Osteocyte (in vitro differentiated cells): ENCODE data around the gene ADAMTS7. TPM values are rescaled to one million over a fixed set of nuclear protein-coding genes. Genes with fewer than 3 reads are reported as not detected.
"Not testable (repeated sequence)": the region's sequence is repeated elsewhere in the genome, so short reads cannot be mapped to it uniquely, and the experiment has no call there.

Experiments
- DNase-seq: peaks from one replicate; pipeline ENCODE4 v3.0.0; 2021; ENCODE audit warnings: mixed read lengths; ENCODE audit not compliant: unreplicated experiment; ENCODE audit errors: extremely low spot score
- H3K27ac Mint-ChIP-seq: one replicate; pipeline ENCODE4 v1.8.0; 2021; ENCODE audit warnings: mild to moderate bottlenecking, mixed read lengths; ENCODE audit not compliant: unreplicated experiment
- H3K27me3 Mint-ChIP-seq: one replicate; pipeline ENCODE4 v1.8.0; 2021; ENCODE audit warnings: mixed read lengths; ENCODE audit not compliant: unreplicated experiment
- H3K36me3 Mint-ChIP-seq: one replicate; pipeline ENCODE4 v1.8.0; 2021; ENCODE audit warnings: mixed read lengths; ENCODE audit not compliant: unreplicated experiment
- H3K4me1 Mint-ChIP-seq: one replicate; pipeline ENCODE4 v1.8.0; 2021; ENCODE audit warnings: mixed read lengths; ENCODE audit not compliant: unreplicated experiment
- H3K4me3 Mint-ChIP-seq: one replicate; pipeline ENCODE4 v1.8.0; 2021; ENCODE audit warnings: mild to moderate bottlenecking, moderate library complexity, mixed read lengths; ENCODE audit not compliant: unreplicated experiment
- H3K9me3 Mint-ChIP-seq: one replicate; pipeline ENCODE4 v1.8.0; 2021; ENCODE audit warnings: mixed read lengths; ENCODE audit not compliant: unreplicated experiment
- total RNA-seq: library from RNA; stranded (reverse); gene quantifications from 2 replicates; pipeline ENCODE4 v1.2.1, GENCODE V29; 2021
- TF ChIP-seq, protein P1 (sequence below): fragments of 200-600 bp; sonication (generic); IDR thresholded peaks from 2 replicates; pipeline ENCODE4 v1.5.0; 2021; ENCODE audit warnings: antibody characterized with exemption, mild to moderate bottlenecking, moderate library complexity

ADAMTS7 gene
- total RNA-seq, 1 donor from 2014 or later: 193 TPM

DNA sequence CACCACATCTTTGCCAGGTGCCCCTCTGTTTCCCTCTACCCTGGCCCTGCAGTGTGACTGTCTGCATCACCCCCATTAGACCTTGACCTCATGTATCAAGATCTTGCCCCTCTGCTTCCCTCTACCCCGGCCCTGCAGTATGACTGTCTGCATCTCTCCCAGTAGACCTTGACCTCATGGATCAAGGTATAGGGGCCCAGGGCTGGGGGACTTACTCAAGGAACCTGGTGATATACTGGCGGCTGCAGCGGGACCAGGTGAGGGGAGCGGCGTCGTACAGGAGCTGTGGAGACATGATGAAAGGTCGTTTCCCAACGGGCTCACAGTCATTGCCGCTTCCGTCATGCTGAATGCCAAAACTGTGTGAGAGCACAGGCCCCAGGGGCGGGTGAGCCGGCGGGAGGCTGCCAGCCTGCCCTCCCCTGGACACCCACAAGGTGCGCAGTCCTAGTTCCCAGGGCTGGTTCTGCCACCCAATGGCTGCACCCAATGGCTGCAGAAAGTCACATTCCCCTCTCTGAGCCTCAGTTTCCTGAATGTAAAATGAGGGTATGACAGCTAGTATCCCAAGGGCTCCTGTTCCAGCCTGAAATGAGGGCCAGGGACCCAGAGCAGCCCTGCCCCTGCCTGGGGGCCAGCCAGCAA, 23.1 kb downstream of the ADAMTS7 start:
- TF ChIP-seq, protein P1, sequence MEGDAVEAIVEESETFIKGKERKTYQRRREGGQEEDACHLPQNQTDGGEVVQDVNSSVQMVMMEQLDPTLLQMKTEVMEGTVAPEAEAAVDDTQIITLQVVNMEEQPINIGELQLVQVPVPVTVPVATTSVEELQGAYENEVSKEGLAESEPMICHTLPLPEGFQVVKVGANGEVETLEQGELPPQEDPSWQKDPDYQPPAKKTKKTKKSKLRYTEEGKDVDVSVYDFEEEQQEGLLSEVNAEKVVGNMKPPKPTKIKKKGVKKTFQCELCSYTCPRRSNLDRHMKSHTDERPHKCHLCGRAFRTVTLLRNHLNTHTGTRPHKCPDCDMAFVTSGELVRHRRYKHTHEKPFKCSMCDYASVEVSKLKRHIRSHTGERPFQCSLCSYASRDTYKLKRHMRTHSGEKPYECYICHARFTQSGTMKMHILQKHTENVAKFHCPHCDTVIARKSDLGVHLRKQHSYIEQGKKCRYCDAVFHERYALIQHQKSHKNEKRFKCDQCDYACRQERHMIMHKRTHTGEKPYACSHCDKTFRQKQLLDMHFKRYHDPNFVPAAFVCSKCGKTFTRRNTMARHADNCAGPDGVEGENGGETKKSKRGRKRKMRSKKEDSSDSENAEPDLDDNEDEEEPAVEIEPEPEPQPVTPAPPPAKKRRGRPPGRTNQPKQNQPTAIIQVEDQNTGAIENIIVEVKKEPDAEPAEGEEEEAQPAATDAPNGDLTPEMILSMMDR: no peak

DNA sequence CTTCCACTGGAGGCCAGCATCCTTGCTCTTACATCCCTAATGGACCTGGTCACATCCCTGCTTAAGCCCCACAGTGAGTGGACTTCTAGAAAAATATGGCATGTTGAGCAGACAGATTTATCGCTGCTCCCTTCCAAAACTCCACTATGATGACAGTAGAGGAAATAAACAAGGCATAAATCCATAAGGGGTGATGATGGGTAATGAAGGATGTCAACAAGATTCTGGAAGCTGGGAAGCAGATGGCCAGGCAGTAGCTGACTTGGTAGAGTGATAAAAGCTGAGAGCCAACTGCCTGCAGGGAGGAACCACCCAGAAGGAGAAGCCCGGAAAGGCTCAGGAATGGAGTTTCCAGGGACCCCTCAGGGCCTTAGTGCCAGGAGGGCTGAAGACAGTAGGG, 28.9 kb downstream of the ADAMTS7 start:
- H3K9me3 Mint-ChIP-seq, H3K27ac Mint-ChIP-seq, DNase-seq, H3K4me3 Mint-ChIP-seq, H3K27me3 Mint-ChIP-seq: not testable (repeated sequence)
- H3K4me1 Mint-ChIP-seq: peaks cover 13% of the 10 kb centered on the region
- peaks cover 42% of the 10 kb centered on the region for H3K36me3 Mint-ChIP-seq

More for the DNA sequence above, 23.1 kb downstream of the ADAMTS7 start:
- Mint-ChIP-seq H3K4me3 (no peak overlapping the region), H3K27me3 (no peaks in the 10 kb centered on the region), H3K27ac (no peak overlapping the region), H3K36me3 (peaks cover 61% of the 10 kb centered on the region), H3K4me1 (no peaks in the 10 kb centered on the region), H3K9me3 (peaks cover 4% of the 10 kb centered on the region)
- DNase-seq: no peak

DNA sequence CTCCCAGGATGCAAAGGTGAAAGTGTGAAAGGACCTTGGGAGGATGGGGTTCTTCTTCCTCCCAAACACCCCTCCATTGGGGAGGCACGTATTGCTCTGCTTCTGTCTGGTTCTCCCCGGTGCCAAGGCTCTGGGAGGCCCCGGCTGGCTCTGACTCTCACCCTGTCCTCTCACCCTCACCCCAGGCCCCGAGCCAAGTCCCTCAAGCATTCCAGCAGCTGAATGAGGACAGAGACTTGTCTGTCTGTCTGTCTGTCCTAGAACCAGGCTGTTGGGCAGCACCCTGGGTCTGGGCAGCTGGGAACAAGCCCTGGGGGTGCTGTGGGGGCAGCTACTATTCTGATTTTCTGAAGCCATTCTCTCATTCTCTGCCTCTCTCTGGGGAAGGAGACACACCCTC, 29.9 kb downstream of the ADAMTS7 start:
- H3K27me3 Mint-ChIP-seq: not testable (repeated sequence)

DNA sequence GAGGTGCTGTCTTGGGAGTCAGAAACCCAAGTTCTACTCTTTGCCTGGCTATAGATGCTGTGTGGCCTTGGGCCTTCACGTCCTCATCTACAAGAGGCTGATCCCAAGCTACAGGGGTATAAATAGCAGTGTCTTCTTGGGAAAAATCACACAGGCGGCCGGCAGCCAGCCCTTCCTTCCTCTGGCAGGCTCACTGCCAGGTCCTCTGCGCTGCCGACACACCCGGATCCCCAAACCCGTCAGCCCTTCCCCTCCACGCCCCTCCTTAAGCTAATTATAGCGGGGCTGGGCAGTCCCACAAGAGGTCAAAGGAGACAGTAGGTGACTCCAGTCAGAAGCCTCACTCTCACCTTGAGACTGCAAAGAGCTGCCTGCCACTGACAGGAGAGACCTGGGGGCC, 31.3 kb downstream of the ADAMTS7 start:
- H3K27ac Mint-ChIP-seq, H3K4me3 Mint-ChIP-seq, DNase-seq, H3K27me3 Mint-ChIP-seq, H3K9me3 Mint-ChIP-seq: not testable (repeated sequence)
- H3K4me1 Mint-ChIP-seq: peaks cover 16% of the 10 kb centered on the region
- peaks cover 24% of the 10 kb centered on the region for H3K36me3 Mint-ChIP-seq

More for the DNA sequence above, 29.9 kb downstream of the ADAMTS7 start:
- not testable (repeated sequence) for H3K9me3 Mint-ChIP-seq, DNase-seq, H3K27ac Mint-ChIP-seq, H3K4me3 Mint-ChIP-seq
- H3K4me1 Mint-ChIP-seq: peaks cover 13% of the 10 kb centered on the region
- peaks cover 35% of the 10 kb centered on the region for H3K36me3 Mint-ChIP-seq

DNA sequence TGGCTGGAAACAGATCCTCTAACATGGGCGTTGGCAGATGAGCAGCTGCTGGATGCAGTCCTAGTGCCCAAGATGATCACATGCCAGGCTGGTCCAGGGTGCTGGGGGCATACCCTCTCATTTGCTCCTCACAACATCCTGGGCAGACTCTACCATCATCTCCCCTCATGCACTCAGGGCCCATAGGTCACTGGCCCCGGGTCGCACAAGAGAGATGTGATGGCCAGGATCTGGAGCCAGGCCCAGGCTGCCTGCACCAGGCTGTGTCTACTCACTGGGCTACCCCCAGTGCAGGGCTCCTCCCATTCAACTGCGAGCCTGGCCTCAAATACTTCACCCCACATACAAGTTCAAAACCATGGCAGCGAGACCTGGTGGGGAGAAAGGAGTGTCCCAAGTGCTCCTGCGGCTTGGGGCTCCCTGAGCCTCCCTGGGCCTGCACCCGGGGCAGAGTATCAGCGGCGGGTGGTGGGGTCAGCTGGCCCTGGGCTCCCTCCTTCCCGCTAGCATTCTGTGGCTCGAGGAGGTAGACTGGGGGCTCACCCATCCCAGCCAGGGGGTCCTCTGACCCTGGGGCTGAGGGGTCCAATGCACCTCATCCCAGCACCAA, 32.0 kb downstream of the ADAMTS7 start:
- H3K27me3 Mint-ChIP-seq, H3K27ac Mint-ChIP-seq, H3K9me3 Mint-ChIP-seq, DNase-seq, H3K4me3 Mint-ChIP-seq: not testable (repeated sequence)
- H3K4me1 Mint-ChIP-seq: peaks cover 16% of the 10 kb centered on the region
- H3K36me3 Mint-ChIP-seq: peaks cover 17% of the 10 kb centered on the region

DNA sequence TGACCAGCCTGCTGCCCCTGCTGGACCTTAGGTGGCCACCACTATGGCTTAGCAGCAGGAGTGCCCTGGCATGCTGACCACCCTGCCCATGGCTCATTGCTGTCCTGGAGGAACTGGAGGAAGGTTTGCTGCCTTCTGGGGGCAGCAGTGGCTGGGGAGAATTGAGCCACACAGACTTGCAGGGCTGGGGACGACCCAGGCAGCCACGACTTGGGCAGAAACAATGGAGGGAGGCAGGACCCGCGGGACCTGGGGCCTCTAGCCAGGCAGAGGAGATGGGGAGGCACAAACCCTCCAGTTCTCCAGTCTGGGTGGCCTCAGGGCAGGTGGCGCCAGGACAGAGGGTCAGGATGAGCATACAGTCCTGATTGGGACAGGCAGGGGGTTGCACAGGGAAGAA, 32.8 kb downstream of the ADAMTS7 start:
- Mint-ChIP-seq H3K4me3 (no peak overlapping the region), H3K36me3 (peaks cover 10% of the 10 kb centered on the region), H3K27ac (no peak overlapping the region), H3K9me3 (no peaks in the 10 kb centered on the region), H3K4me1 (peaks cover 16% of the 10 kb centered on the region), H3K27me3 (no peaks in the 10 kb centered on the region)
- DNase-seq: no peak
- TF ChIP-seq, protein P1: no peak

DNA sequence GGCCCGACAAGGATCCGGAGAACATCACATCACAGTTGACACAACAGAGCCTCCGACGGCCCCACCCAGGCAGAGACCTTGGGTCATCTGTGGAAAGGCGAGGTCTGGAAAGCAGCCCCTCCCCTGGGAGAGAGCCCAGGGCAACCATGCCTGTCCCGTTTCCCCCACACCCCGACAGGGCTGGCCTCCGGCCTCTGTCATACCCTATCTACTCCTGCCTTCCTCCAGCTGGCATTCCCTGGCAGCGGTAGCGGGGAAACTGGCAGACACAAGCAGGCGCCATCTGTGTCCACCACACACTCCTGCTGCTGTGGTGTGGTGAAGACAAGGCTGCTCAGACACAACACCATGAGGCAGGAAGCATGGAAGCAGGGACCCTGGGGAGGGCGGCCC, 33.3 kb downstream of the ADAMTS7 start:
- H3K27ac Mint-ChIP-seq, H3K9me3 Mint-ChIP-seq: not testable (repeated sequence)
- H3K4me1 Mint-ChIP-seq: peaks cover 16% of the 10 kb centered on the region

DNA sequence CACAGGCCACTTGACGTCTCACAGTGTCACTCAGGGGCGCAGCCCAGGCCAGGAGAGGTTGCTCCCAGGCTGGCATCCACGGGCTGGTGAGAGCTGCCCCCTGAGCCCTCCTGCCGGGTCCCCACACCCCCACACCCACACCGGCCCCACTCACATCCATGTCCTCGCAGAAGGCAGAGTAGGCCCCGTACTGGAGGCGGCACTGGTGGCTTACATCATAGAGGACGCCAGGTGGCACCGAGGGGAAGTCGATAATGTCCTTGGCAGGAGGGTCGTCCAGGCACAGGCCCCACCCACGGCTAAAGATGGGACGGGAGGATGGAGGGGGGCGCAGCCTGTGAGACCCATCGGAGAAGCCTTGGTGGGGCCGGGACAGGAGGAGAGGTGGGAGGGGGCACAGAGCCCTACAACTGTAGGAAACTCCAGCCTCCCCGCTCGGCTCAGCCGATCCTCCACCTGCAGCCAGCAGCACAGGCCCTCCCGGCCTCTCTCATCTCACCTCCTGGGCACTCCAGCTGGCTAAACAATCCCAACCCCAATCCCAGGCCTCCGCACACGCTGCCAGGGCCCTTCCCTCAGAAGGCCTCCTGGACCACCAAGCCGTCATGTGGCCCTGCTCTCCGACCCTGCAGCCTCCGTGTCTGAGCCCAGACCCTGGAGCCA, 33.8 kb downstream of the ADAMTS7 start:
- H3K27me3 Mint-ChIP-seq, H3K9me3 Mint-ChIP-seq, DNase-seq, H3K27ac Mint-ChIP-seq, H3K4me3 Mint-ChIP-seq: not testable (repeated sequence)
- H3K36me3 Mint-ChIP-seq: peaks cover 11% of the 10 kb centered on the region
- H3K4me1 Mint-ChIP-seq: peaks cover 16% of the 10 kb centered on the region

More for the DNA sequence above, 33.3 kb downstream of the ADAMTS7 start:
- H3K27me3 Mint-ChIP-seq, H3K36me3 Mint-ChIP-seq, DNase-seq, H3K4me3 Mint-ChIP-seq: not testable (repeated sequence)

DNA sequence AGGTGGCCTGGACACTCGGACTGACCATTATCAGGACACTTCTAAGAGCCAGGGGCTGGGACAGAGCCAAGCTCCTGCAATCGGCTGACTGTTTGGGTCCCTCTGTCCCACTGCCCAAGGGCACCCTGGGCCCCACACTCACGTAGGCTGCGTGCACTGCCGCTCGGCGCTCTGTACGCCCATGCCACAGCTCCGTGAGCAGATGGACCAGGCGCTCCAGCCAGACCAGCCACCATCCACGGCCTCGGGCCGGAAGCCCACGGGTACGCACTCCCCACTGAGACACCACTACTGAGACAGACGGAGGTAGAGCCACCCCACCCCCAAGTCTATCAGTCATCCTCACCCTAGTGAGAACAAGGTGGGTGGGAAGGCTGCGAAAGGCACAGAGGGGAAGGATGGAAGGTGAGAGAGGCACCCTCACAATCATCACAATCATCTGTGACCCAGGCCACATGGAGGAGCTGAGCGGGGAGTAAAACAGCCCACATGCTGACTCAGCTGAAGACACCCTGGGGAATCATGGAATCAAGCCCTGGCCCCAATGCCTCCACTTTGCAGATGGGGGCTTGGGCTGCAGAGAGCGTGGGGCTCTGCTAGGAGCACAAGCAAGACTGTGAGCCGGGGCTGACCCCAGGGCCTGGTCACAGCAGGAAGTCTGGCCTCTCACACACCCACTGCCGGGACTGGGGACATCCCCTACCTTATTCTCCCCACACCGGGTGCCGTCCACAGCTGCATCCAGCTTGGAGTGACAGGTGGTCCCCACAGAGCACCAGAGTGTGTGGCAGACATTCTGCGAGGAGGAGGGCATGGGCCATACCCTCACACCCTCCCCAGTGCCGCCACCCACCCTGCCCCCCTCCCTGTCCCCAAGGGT, 35.0 kb downstream of the ADAMTS7 start:
- not testable (repeated sequence) for H3K27ac Mint-ChIP-seq, DNase-seq, H3K9me3 Mint-ChIP-seq, H3K4me3 Mint-ChIP-seq, H3K27me3 Mint-ChIP-seq
- H3K36me3 Mint-ChIP-seq: peaks cover 15% of the 10 kb centered on the region
- peaks cover 13% of the 10 kb centered on the region for H3K4me1 Mint-ChIP-seq
